HCT116 (cell line): ENCODE data around the gene POLN. TPM values are rescaled to one million over a fixed set of nuclear protein-coding genes. Genes with fewer than 3 reads are reported as not detected.

Source experiments
- ATAC-seq: fragments of 200-7000 bp; cut with Tn5 transposase; 2 replicates; pipeline ENCODE4 v1.9.1; 2020; ENCODE audit warnings: mild to moderate bottlenecking, moderate library complexity
- BruUV-seq: library from RNA; stranded (reverse); fragments of 400-500 nt; replicated peaks from 2 replicates; lab custom pipeline; 2021; lab: Mats Ljungman, UMichigan
- CTCF ChIA-PET: fragments of 300-600 bp; sonication (Branson Sonifier 250); formaldehyde crosslinking; loops from one replicate; lab custom pipeline; 2021; ENCODE audit warnings: antibody characterized with exemption; lab: Charles Lee
- POLR2A ChIA-PET: fragments of 300-600, 350-600 bp; sonication (Branson Sonifier 250); formaldehyde crosslinking; loops from one replicate; lab custom pipeline; 2021; ENCODE audit warnings: antibody characterized with exemption; lab: Charles Lee
- RAD21 ChIA-PET, 2 experiments: fragments of 300-600 bp; sonication (Branson Sonifier 250); formaldehyde crosslinking; loops; one replicate each; lab custom pipeline; 2023; ENCODE audit warnings: low total read pairs in 2 of 2; ENCODE audit not compliant: uncharacterized antibody in 2 of 2, unreplicated experiment in 2 of 2, low non-redundant PET in 1 of 2; lab: Charles Lee
- DNase-seq: peaks from one replicate; pipeline ENCODE4 v3.0.0-alpha.2; 2010; ENCODE audit warnings: low read depth, low spot score
- H2AFZ ChIP-seq: fragments of 200-600 bp; shearing (Covaris generic), sonication (generic); 2 replicates; pipeline ENCODE4 v1.6.1; 2017; ENCODE audit warnings: low read depth, mixed run types, mixed read lengths, antibody characterized with exemption, low read length; ENCODE audit not compliant: poor library complexity, severe bottlenecking
- H3K27ac ChIP-seq: 2 replicates; pipeline ENCODE4 v1.5.1; 2012; ENCODE audit warnings: low read depth, low read length
- H3K27me3 ChIP-seq: fragments of 200-600 bp; sonication (generic); 2 replicates; pipeline ENCODE4 v1.6.1; 2016; ENCODE audit warnings: mixed run types, low read length, mixed read lengths; ENCODE audit not compliant: insufficient read depth
- H3K36me3 ChIP-seq, 2 experiments: fragments of 200-500 bp in 1 of 2; fragments of 200-600 bp in 1 of 2; sonication (Bioruptor generic) in 1 of 2; sonication (generic) in 1 of 2; 2 replicates each; pipeline versions ENCODE4 v1.5.1 to v1.6.1; 2014 to 2016; ENCODE audit warnings: low read length in 2 of 2, inconsistent platforms in 1 of 2, mixed read lengths in 1 of 2, mixed run types in 1 of 2; ENCODE audit not compliant: insufficient read depth in 2 of 2, control insufficient read depth in 1 of 2
- H3K4me1 ChIP-seq, 2 experiments: fragments of 200-600 bp in 1 of 2; sonication (generic) in 1 of 2; 2 replicates each; pipeline versions ENCODE4 v1.5.1 to v1.6.1; 2012 to 2017; ENCODE audit warnings: low read length in 2 of 2, inconsistent platforms in 1 of 2, mild to moderate bottlenecking in 1 of 2, mixed read lengths in 1 of 2, mixed run types in 1 of 2, moderate library complexity in 1 of 2; ENCODE audit not compliant: insufficient read depth in 2 of 2, control insufficient read depth in 1 of 2
- H3K4me2 ChIP-seq: fragments of 200-600 bp; sonication (generic); 2 replicates; pipeline ENCODE4 v1.6.1; 2017; ENCODE audit warnings: mixed run types, low read length, mixed read lengths
- H3K4me3 ChIP-seq, 2 experiments: fragments of 200-600 bp in 1 of 2; sonication (generic) in 1 of 2; replicated peaks in 1 of 2; 2 replicates each; pipeline ENCODE4 v1.5.1; 2011 to 2016; ENCODE audit warnings: low read length in 2 of 2, control low read depth in 1 of 2, low read depth in 1 of 2, mild to moderate bottlenecking in 1 of 2, mixed read lengths in 1 of 2, mixed run types in 1 of 2
- H3K79me2 ChIP-seq: fragments of 200-600 bp; sonication (generic); 2 replicates; pipeline ENCODE4 v1.6.1; 2017; ENCODE audit warnings: mild to moderate bottlenecking, mixed run types, low read length, moderate library complexity, mixed read lengths; ENCODE audit not compliant: insufficient read depth
- H3K9ac ChIP-seq: fragments of 200-600 bp; sonication (generic); 2 replicates; pipeline ENCODE4 v1.6.1; 2016; ENCODE audit warnings: low read length, mixed read lengths
- H3K9me2 ChIP-seq: fragments of 200-600 bp; sonication (generic), shearing (Covaris generic); 2 replicates; pipeline ENCODE4 v1.6.1; 2017; ENCODE audit warnings: mixed run types, mild to moderate bottlenecking, moderate library complexity; ENCODE audit not compliant: insufficient read depth
- H3K9me3 ChIP-seq, 2 experiments: fragments of 200-500 bp in 1 of 2; fragments of 200-600 bp in 1 of 2; sonication (Bioruptor generic) in 1 of 2; sonication (generic) in 1 of 2; 2 replicates each; pipeline ENCODE4 v1.6.1; 2014 to 2017; ENCODE audit warnings: low read length in 2 of 2, mixed read lengths in 2 of 2, inconsistent platforms in 1 of 2, low read depth in 1 of 2, mild to moderate bottlenecking in 1 of 2, mixed run types in 1 of 2, moderate library complexity in 1 of 2; ENCODE audit not compliant: control insufficient read depth in 1 of 2, insufficient read depth in 1 of 2
- H4K20me1 ChIP-seq: fragments of 200-600 bp; sonication (generic), shearing (Covaris generic); 2 replicates; pipeline ENCODE4 v1.6.1; 2017; ENCODE audit warnings: mixed run types, mild to moderate bottlenecking, moderate library complexity; ENCODE audit not compliant: insufficient read depth
- CBX3 ChIP-seq: IDR thresholded peaks from 2 replicates; pipeline ENCODE4 v1.6.1; 2012; ENCODE audit warnings: low read depth
- CEBPB ChIP-seq: IDR thresholded peaks from 2 replicates; pipeline ENCODE4 v1.6.1; 2012; ENCODE audit warnings: low read depth
- EGR1 ChIP-seq: IDR thresholded peaks from 2 replicates; pipeline ENCODE4 v1.6.1; 2012; ENCODE audit warnings: low read depth
- ELF1 ChIP-seq: IDR thresholded peaks from 2 replicates; pipeline ENCODE4 v1.6.1; 2012; ENCODE audit warnings: low read depth, borderline replicate concordance
- EZH2phosphoT487 ChIP-seq: fragments of 200-600 bp; IDR thresholded peaks from 2 replicates; pipeline ENCODE4 v1.6.1; 2018; ENCODE audit warnings: antibody characterized with exemption, borderline replicate concordance
- FOSL1 ChIP-seq: IDR thresholded peaks from 2 replicates; pipeline ENCODE4 v1.6.1; 2012; ENCODE audit warnings: low read depth
- JUND ChIP-seq: IDR thresholded peaks from 2 replicates; pipeline ENCODE4 v1.6.1; 2012
- POLR2A ChIP-seq: IDR thresholded peaks from 2 replicates; pipeline ENCODE4 v1.7.0; 2011; ENCODE audit warnings: borderline replicate concordance; ENCODE audit not compliant: insufficient read depth, insufficient read length; ENCODE audit errors: extremely low read depth
- RAD21 ChIP-seq: IDR thresholded peaks from 2 replicates; pipeline ENCODE4 v1.6.1; 2012; ENCODE audit warnings: low read depth, mild to moderate bottlenecking
- SIN3A ChIP-seq: IDR thresholded peaks from 2 replicates; pipeline ENCODE4 v1.6.1; 2012; ENCODE audit warnings: low read depth
- SP1 ChIP-seq: IDR thresholded peaks from 2 replicates; pipeline ENCODE4 v1.6.1; 2012; ENCODE audit warnings: low read depth
- SRF ChIP-seq: IDR thresholded peaks from 2 replicates; pipeline ENCODE4 v1.6.1; 2012; ENCODE audit warnings: low read depth
- TCF7L2 ChIP-seq: IDR thresholded peaks from 2 replicates; pipeline ENCODE4 v1.7.0; 2011; ENCODE audit warnings: borderline replicate concordance, inconsistent platforms; ENCODE audit not compliant: insufficient read depth, insufficient read length; ENCODE audit errors: extremely low read depth
- YY1 ChIP-seq: IDR thresholded peaks from 2 replicates; pipeline ENCODE4 v1.6.1; 2011; ENCODE audit warnings: low read length, low read depth, moderate library complexity, mild to moderate bottlenecking; ENCODE audit not compliant: insufficient replicate concordance; ENCODE audit errors: extremely low read depth
- intact Hi-C: fragments of 100-400 bp; cut with micrococcal nuclease; formaldehyde crosslinking; loops from 2 replicates; pipeline ENCODE4 v1.10.0; 2022
- total RNA-seq: library from RNA; stranded (reverse); gene quantifications from one replicate; pipeline ENCODE4 v1.2.1, GENCODE V29; 2021; ENCODE audit not compliant: unreplicated experiment
- TF ChIP-seq, protein P1 (sequence below), 3 experiments: fragments of 200-600 bp in 1 of 3; sonication (generic) in 1 of 3; IDR thresholded peaks in 2 of 3; conservative IDR thresholded peaks in 1 of 3; 2 replicates each; pipeline ENCODE4 v1.5.1; 2012 to 2017; ENCODE audit warnings: low read depth in 2 of 3, low read length in 2 of 3, antibody characterized with exemption in 1 of 3, borderline replicate concordance in 1 of 3, control low read depth in 1 of 3, mild to moderate bottlenecking in 1 of 3, mixed read lengths in 1 of 3, mixed run types in 1 of 3, moderate library complexity in 1 of 3; ENCODE audit not compliant: insufficient read depth in 1 of 3
- TF ChIP-seq, protein P2 (sequence below): IDR thresholded peaks from 2 replicates; pipeline ENCODE4 v1.6.1; 2012
- TF ChIP-seq, protein P3 (sequence below): IDR thresholded peaks from 2 replicates; pipeline ENCODE4 v1.6.1; 2011; ENCODE audit warnings: mild to moderate bottlenecking, low read length, moderate library complexity; ENCODE audit not compliant: insufficient replicate concordance; ENCODE audit errors: extremely low read depth
- TF ChIP-seq, protein P4 (sequence below): IDR thresholded peaks from 2 replicates; pipeline ENCODE4 v1.6.1; 2012; ENCODE audit warnings: low read depth
- TF ChIP-seq, protein P5 (sequence below): IDR thresholded peaks from 2 replicates; pipeline ENCODE4 v1.6.1; 2012

The POLN gene
- total RNA-seq, 1 experiment from 2014 or later, result 3.1 TPM

- CTCF ChIA-PET, result no interaction called here
- Histone ChIP-seq H3K9me3 (no peaks in the 10 kb centered on the region), H3K79me2 (no peaks in the 10 kb centered on the region), H3K27me3 (no peaks in the 10 kb centered on the region), H3K9ac (no peak overlapping the region), H2AFZ (no peak overlapping the region)
- no peak for DNase-seq
- ATAC-seq, result no peak
- TF ChIP-seq, protein P1, sequence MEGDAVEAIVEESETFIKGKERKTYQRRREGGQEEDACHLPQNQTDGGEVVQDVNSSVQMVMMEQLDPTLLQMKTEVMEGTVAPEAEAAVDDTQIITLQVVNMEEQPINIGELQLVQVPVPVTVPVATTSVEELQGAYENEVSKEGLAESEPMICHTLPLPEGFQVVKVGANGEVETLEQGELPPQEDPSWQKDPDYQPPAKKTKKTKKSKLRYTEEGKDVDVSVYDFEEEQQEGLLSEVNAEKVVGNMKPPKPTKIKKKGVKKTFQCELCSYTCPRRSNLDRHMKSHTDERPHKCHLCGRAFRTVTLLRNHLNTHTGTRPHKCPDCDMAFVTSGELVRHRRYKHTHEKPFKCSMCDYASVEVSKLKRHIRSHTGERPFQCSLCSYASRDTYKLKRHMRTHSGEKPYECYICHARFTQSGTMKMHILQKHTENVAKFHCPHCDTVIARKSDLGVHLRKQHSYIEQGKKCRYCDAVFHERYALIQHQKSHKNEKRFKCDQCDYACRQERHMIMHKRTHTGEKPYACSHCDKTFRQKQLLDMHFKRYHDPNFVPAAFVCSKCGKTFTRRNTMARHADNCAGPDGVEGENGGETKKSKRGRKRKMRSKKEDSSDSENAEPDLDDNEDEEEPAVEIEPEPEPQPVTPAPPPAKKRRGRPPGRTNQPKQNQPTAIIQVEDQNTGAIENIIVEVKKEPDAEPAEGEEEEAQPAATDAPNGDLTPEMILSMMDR (IDR thresholded peaks at IDR 0.05 in 2 of 3, conservative IDR thresholded peaks at IDR 0.05 in 1 of 3; ENCODE audit: borderline replicate concordance in 1 of 3, insufficient read depth in 1 of 3, low read depth in 2 of 3, low read length in 2 of 3), result no peak
- no peak for TF ChIP-seq SP1
- no peak for TF ChIP-seq YY1
- TF ChIP-seq SIN3A, result no peak
- no peak for TF ChIP-seq RAD21
- no peak for TF ChIP-seq JUND
- no peak for TF ChIP-seq CBX3
- no peak for TF ChIP-seq SRF
- TF ChIP-seq FOSL1, result no peak
- TF ChIP-seq EGR1, result no peak
- TF ChIP-seq, protein P2, sequence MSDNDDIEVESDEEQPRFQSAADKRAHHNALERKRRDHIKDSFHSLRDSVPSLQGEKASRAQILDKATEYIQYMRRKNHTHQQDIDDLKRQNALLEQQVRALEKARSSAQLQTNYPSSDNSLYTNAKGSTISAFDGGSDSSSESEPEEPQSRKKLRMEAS, result no peak
- TF ChIP-seq ELF1, result no peak
- TF ChIP-seq, protein P3, sequence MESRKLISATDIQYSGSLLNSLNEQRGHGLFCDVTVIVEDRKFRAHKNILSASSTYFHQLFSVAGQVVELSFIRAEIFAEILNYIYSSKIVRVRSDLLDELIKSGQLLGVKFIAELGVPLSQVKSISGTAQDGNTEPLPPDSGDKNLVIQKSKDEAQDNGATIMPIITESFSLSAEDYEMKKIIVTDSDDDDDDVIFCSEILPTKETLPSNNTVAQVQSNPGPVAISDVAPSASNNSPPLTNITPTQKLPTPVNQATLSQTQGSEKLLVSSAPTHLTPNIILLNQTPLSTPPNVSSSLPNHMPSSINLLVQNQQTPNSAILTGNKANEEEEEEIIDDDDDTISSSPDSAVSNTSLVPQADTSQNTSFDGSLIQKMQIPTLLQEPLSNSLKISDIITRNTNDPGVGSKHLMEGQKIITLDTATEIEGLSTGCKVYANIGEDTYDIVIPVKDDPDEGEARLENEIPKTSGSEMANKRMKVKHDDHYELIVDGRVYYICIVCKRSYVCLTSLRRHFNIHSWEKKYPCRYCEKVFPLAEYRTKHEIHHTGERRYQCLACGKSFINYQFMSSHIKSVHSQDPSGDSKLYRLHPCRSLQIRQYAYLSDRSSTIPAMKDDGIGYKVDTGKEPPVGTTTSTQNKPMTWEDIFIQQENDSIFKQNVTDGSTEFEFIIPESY, result no peak
- no peak for TF ChIP-seq CEBPB
- no peak for TF ChIP-seq TCF7L2
- TF ChIP-seq, protein P4, sequence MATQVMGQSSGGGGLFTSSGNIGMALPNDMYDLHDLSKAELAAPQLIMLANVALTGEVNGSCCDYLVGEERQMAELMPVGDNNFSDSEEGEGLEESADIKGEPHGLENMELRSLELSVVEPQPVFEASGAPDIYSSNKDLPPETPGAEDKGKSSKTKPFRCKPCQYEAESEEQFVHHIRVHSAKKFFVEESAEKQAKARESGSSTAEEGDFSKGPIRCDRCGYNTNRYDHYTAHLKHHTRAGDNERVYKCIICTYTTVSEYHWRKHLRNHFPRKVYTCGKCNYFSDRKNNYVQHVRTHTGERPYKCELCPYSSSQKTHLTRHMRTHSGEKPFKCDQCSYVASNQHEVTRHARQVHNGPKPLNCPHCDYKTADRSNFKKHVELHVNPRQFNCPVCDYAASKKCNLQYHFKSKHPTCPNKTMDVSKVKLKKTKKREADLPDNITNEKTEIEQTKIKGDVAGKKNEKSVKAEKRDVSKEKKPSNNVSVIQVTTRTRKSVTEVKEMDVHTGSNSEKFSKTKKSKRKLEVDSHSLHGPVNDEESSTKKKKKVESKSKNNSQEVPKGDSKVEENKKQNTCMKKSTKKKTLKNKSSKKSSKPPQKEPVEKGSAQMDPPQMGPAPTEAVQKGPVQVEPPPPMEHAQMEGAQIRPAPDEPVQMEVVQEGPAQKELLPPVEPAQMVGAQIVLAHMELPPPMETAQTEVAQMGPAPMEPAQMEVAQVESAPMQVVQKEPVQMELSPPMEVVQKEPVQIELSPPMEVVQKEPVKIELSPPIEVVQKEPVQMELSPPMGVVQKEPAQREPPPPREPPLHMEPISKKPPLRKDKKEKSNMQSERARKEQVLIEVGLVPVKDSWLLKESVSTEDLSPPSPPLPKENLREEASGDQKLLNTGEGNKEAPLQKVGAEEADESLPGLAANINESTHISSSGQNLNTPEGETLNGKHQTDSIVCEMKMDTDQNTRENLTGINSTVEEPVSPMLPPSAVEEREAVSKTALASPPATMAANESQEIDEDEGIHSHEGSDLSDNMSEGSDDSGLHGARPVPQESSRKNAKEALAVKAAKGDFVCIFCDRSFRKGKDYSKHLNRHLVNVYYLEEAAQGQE, result no peak
- TF ChIP-seq EZH2phosphoT487, result no peak
- TF ChIP-seq, protein P5, sequence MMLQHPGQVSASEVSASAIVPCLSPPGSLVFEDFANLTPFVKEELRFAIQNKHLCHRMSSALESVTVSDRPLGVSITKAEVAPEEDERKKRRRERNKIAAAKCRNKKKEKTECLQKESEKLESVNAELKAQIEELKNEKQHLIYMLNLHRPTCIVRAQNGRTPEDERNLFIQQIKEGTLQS, result no peak
- TF ChIP-seq POLR2A, result no peak
- TF ChIP-seq, all 23 proteins: peak for 0
- H3K36me3 ChIP-seq, result no peaks in the 10 kb centered on the region
- H4K20me1 ChIP-seq, result no peaks in the 10 kb centered on the region
- peaks cover 5 to 8% of the 10 kb centered on the region in 2 experiments; a peak in 2 of 4 replicates for H3K4me1 ChIP-seq
- H3K27ac ChIP-seq, result no peak overlapping the region
- RAD21 ChIA-PET, result no interaction called here
- no peak overlapping the region for H3K4me2 ChIP-seq
- no peak overlapping the region for H3K4me3 ChIP-seq
- H3K9me2 ChIP-seq, result no peaks in the 10 kb centered on the region
- POLR2A ChIA-PET, result no interaction called here
- BruUV-seq, result no TSS peak
- intact Hi-C loops, result no loop called here
Measured at GRCh38 chr4:2256156-2256731, 14.3 kb upstream of the POLN start.
